ENCODE measurements around the gene TAOK1. TPM values are rescaled to one million over a fixed set of nuclear protein-coding genes. Genes with fewer than 3 reads are reported as not detected.

Gene TAOK1
- total RNA-seq, 1 donor from 2014 or later, result 32.1 TPM

GRCh38 chr17:29346462-29346861, 43.7 kb upstream of the TAOK1 start:
- FAIRE-seq (no peak), DNase-seq (ENCODE audit: low read depth) (no peak)
- Histone ChIP-seq H3K4me3 (ENCODE audit: low read depth, low read length) (no peak overlapping the region), H3K36me3 (ENCODE audit: control insufficient read depth, insufficient read depth, low read length) (no peaks in the 10 kb centered on the region), H3K27me3 (ENCODE audit: control insufficient read depth, insufficient read depth, low read length) (no peaks in the 10 kb centered on the region)
- TF ChIP-seq, protein P1, sequence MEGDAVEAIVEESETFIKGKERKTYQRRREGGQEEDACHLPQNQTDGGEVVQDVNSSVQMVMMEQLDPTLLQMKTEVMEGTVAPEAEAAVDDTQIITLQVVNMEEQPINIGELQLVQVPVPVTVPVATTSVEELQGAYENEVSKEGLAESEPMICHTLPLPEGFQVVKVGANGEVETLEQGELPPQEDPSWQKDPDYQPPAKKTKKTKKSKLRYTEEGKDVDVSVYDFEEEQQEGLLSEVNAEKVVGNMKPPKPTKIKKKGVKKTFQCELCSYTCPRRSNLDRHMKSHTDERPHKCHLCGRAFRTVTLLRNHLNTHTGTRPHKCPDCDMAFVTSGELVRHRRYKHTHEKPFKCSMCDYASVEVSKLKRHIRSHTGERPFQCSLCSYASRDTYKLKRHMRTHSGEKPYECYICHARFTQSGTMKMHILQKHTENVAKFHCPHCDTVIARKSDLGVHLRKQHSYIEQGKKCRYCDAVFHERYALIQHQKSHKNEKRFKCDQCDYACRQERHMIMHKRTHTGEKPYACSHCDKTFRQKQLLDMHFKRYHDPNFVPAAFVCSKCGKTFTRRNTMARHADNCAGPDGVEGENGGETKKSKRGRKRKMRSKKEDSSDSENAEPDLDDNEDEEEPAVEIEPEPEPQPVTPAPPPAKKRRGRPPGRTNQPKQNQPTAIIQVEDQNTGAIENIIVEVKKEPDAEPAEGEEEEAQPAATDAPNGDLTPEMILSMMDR (IDR thresholded peaks at IDR 0.05; ENCODE audit: insufficient read depth, low read length, severe bottlenecking), result no peak

- Histone ChIP-seq H3K36me3 (ENCODE audit: control insufficient read depth, insufficient read depth, low read length) (no peaks in the 10 kb centered on the region), H3K27me3 (ENCODE audit: control insufficient read depth, insufficient read depth, low read length) (no peaks in the 10 kb centered on the region), H3K4me3 (ENCODE audit: low read depth, low read length) (no peak overlapping the region)
- TF ChIP-seq, protein P1 (IDR thresholded peaks at IDR 0.05; ENCODE audit: insufficient read depth, low read length, severe bottlenecking), result no peak
- no peak for DNase-seq (ENCODE audit: low read depth)
- FAIRE-seq, result no peak
These were observed 42.1 kb upstream of the TAOK1 start for GRCh38 chr17:29347831-29348629.

DNA sequence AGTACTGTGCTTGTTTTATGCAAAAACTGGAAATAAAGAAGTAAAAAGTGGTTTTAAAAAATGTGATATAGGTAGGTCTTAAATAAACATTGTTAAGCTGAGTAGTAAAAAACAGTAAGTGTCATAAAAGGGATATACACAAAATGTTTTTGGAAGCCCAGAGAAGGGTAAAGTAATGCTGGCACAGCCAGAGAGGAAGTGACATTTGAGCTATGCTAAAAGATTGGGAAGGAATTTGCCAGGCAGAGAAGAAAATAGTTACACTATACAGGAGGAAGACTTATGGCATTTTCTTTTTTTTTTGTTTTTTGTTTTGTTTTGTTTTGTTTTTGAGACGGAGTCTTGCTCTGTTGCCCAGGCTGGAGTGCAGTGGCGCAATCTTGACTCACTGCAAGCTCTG, 40.8 kb upstream of the TAOK1 start:
- TF ChIP-seq, protein P1 (IDR thresholded peaks at IDR 0.05; ENCODE audit: insufficient read depth, low read length, severe bottlenecking), result no peak
- no peak overlapping the region for H3K4me3 ChIP-seq (ENCODE audit: low read depth, low read length)
- no peaks in the 10 kb centered on the region for H3K27me3 ChIP-seq (ENCODE audit: control insufficient read depth, insufficient read depth, low read length)
- no peaks in the 10 kb centered on the region for H3K36me3 ChIP-seq (ENCODE audit: control insufficient read depth, insufficient read depth, low read length)
- FAIRE-seq, result no peak
- DNase-seq (ENCODE audit: low read depth), result no peak

GRCh38 chr17:29352146-29352545, 38.0 kb upstream of the TAOK1 start:
- TF ChIP-seq, protein P1 (IDR thresholded peaks at IDR 0.05; ENCODE audit: insufficient read depth, low read length, severe bottlenecking), result no peak
- H3K4me3 ChIP-seq (ENCODE audit: low read depth, low read length), result no peak overlapping the region
- FAIRE-seq, result no peak
- no peak for DNase-seq (ENCODE audit: low read depth)
- H3K36me3 ChIP-seq (ENCODE audit: control insufficient read depth, insufficient read depth, low read length), result no peaks in the 10 kb centered on the region
- H3K27me3 ChIP-seq (ENCODE audit: control insufficient read depth, insufficient read depth, low read length), result no peaks in the 10 kb centered on the region

GRCh38 chr17:29357232-29357631, 32.9 kb upstream of the TAOK1 start:
- H3K36me3 ChIP-seq (ENCODE audit: control insufficient read depth, insufficient read depth, low read length), result no peaks in the 10 kb centered on the region
- no peak overlapping the region for H3K4me3 ChIP-seq (ENCODE audit: low read depth, low read length)
- TF ChIP-seq, protein P1 (IDR thresholded peaks at IDR 0.05; ENCODE audit: insufficient read depth, low read length, severe bottlenecking), result no peak
- DNase-seq (ENCODE audit: low read depth) (no peak), FAIRE-seq (no peak)
- no peaks in the 10 kb centered on the region for H3K27me3 ChIP-seq (ENCODE audit: control insufficient read depth, insufficient read depth, low read length)

DNA sequence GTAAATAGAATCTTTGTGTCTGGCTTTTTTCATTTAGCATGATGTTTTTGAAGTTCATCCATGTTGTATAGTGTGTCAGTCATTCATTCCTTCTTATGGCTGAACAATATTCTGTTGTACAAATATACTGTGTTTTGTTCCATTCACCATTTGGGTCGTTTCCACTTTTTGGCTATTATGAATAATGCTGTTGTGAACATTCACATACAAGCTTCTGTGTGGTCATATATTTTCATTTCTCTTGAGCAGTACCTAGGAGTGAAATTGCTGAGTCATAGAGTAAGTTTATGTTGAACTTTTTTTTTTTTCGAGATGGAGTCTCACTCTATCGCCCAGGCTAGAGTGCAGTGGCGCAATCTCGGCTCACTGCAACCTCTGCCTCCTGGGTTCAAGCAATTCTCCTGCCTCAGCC, 32.3 kb upstream of the TAOK1 start:
- no peak for FAIRE-seq
- DNase-seq (ENCODE audit: low read depth), result peak; percentile 13
- Histone ChIP-seq H3K27me3 (ENCODE audit: control insufficient read depth, insufficient read depth, low read length) (no peaks in the 10 kb centered on the region), H3K4me3 (ENCODE audit: low read depth, low read length) (no peak overlapping the region), H3K36me3 (ENCODE audit: control insufficient read depth, insufficient read depth, low read length) (no peaks in the 10 kb centered on the region)
- TF ChIP-seq, protein P1 (IDR thresholded peaks at IDR 0.05; ENCODE audit: insufficient read depth, low read length, severe bottlenecking), result no peak

Measured in bronchial epithelial cell (primary cell).